Fibroblast of skin of right biceps (primary cell): ENCODE results near the gene CNOT4.
"Not testable (repeated sequence)": the region's sequence is repeated elsewhere in the genome, so short reads cannot be mapped to it uniquely, and the experiment has no call there.

Experiments used
- DNase-seq: peaks from one replicate; pipeline ENCODE4 v3.0.0-alpha.2; 2013

The CNOT4 gene

DNA sequence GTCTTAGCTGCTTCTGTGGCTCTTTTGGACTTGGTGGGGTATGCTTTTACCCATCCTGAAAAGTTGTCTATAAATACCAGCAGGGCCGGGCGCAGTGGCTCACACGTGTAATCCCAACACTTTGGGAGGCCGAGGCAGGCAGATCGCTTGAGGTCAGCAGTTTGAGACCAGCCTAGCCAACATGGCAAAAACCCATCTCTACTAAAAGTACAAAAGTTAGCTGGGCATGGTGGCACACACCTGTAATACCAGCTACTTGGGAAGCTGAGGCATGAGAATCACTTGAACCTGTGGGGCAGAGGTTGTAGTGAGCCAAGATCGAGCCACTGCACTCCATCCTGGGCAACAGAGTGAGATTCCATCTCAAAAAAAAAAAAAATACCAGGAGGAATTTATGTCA is 188.9 kb downstream of the CNOT4 start:
- DNase-seq: not testable (repeated sequence)

DNA sequence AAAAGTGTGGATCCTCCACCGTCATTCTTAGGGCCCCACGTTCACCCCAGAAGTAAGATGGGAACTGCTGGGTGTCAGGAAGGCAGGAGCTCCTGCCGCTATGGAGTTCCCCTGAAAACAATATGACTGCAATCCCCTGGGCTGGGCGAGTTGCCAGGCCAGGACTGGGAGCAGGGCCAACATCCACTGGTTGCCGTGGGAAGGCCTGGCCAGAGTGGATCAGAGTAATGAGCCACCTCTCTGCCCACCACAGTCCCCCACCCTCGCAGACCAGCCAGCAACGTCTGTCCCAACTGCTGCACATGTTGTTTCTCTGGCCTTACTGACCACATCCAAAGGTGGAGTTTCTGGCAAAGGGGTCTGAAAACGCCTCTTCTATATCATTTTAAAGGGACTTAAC is 189.6 kb downstream of the CNOT4 start:
- peak; percentile 60 for DNase-seq

DNA sequence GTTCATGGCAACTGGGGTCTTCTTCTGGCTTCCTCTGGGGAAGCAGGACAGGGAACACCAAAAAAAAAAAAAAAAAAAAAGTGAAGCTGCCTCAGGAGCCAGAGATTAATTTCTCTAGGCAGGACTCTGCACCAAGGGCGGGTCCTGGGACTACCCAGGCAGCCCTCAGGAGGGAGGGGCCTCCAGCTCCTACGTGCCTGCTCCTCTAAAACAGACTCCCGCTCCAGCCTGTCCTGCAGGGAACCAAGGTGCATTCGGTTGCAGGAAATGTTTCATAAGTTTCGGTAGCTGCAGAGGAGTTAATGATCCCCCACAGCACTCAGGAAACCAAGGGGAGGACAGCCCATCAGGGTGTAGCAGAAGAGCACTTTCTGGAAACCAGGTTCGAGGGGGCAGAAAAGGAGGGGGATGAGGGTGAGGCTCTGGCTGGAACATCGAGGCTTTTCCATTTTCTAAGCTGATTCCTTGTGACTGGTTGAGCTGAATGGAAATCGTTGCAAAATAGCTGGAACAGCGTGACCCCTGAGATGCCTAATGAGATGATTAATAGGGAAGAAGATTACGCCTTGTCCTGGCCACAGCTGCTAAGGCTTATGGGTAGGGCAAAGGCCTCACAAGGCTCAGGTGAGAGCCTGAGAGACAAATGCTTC is 192.1 kb downstream of the CNOT4 start:
- DNase-seq: no peak

DNA sequence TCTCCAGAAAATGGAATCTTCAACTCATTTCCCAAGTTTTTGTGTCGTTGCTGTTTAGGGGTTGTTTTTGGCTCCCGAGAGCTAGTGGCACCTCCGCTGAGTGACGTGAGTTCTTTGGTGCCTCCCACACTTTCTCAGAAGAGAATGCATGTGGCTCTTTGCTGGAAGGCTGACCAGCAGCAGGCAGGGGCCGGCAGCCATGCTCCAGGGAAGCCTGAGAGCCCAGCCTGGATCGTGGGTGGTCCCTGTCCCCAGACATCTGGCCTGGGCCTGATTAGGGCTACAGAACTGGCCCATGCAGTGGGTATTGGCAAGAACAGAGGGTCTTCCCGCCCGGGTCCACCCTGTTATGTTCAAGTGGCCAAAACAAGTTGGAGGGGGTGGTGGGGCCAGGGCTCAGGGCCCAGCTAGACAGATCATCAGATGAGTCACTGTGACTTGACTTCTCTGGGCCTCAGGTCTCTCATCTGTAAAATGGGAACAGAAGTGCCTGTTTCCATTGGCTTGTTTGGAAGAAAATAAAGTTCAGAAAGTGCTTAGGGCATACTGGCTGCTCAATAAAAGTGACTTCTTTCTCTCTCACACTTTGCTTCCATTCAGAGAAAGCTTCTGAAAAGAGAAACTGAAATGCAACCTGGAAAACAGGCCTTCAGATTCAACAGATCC is 193.1 kb downstream of the CNOT4 start:
- DNase-seq: no peak

DNA sequence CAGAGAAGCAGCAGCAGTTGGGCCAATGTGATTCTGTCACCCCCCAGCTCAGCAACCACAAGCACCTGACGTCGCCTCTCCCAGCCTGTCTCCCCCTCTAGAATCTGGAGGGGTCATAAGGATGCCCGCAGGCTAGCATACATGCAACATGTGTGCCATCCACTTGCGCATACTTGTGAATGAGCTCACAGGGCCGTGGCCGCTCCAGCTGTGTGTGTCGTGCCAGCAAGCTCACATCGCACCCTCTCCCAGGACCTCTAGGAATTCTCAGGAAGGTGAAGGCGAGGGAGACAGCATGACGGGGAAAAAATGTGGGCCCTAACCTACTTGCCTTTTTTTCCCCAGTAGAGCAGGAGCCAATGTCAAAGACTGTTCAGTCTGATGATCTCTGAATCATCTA is 195.9 kb downstream of the CNOT4 start:
- no peak for DNase-seq
